Nephron (organoid): ENCODE results near the gene MYO1D.

Source experiments
- H3K27ac Mint-ChIP-seq, 3 experiments: 2 replicates each; pipeline ENCODE4 v1.8.0; 2020; ENCODE audit warnings: mixed read lengths in 3 of 3, mild to moderate bottlenecking in 2 of 3, moderate library complexity in 1 of 3
- H3K27me3 Mint-ChIP-seq: 2 replicates; pipeline ENCODE4 v1.8.0; 2021; ENCODE audit warnings: low read depth, mild to moderate bottlenecking, moderate library complexity, mixed read lengths
- H3K36me3 Mint-ChIP-seq: 2 replicates; pipeline ENCODE4 v1.8.0; 2020; ENCODE audit warnings: low read depth, mixed read lengths
- H3K4me1 Mint-ChIP-seq: 2 replicates; pipeline ENCODE4 v1.8.0; 2020; ENCODE audit warnings: mixed read lengths
- H3K4me3 Mint-ChIP-seq, 3 experiments: 2 replicates each; pipeline ENCODE4 v1.8.0; 2020; ENCODE audit warnings: mild to moderate bottlenecking in 3 of 3, mixed read lengths in 3 of 3, moderate library complexity in 2 of 3
- H3K9me3 Mint-ChIP-seq: 2 replicates; pipeline ENCODE4 v1.8.0; 2020; ENCODE audit warnings: mixed read lengths
- CTCF ChIP-seq, 3 experiments: fragments of 200-600 bp; sonication (generic); IDR thresholded peaks; one replicate each; pipeline ENCODE4 v1.5.0; 2021; ENCODE audit warnings: antibody characterized with exemption in 3 of 3; ENCODE audit not compliant: unreplicated experiment in 3 of 3

Gene MYO1D

GRCh38 chr17:32786169-32786568 is 90.8 kb downstream of the MYO1D start:
- H3K9me3 Mint-ChIP-seq: peaks cover 5% of the 10 kb centered on the region
- H3K27ac Mint-ChIP-seq: no peak overlapping the region
- peaks cover 3% of the 10 kb centered on the region for H3K27me3 Mint-ChIP-seq
- peaks cover 5% of the 10 kb centered on the region for H3K36me3 Mint-ChIP-seq
- H3K4me3 Mint-ChIP-seq: no peak overlapping the region
- no peaks in the 10 kb centered on the region for H3K4me1 Mint-ChIP-seq
- no peak for TF ChIP-seq CTCF (IDR thresholded peaks at IDR 0.05; ENCODE audit: unreplicated experiment in 3 of 3)

DNA sequence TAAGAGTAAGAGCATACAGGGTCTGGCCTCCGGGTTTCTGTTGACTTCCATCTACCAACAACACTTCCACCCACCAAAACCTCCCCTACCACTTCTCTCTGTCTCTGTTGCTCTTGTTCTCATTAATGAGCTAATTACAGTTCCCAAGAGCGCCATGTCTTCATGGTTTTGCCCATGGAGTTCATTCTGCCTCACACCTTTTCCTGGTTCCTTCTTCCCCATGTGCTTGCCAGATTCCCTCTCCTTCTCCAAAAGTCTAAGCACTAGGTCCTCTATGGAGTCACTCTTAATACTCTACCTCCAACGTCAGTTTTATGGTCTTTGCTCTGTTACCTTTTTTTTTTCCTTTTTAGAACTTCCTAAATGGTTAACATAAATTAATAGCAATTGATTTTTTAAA is 92.8 kb downstream of the MYO1D start:
- no peak overlapping the region for H3K27ac Mint-ChIP-seq
- H3K27me3 Mint-ChIP-seq: peaks cover 3% of the 10 kb centered on the region
- peaks cover 4% of the 10 kb centered on the region for H3K9me3 Mint-ChIP-seq
- TF ChIP-seq CTCF (IDR thresholded peaks at IDR 0.05; ENCODE audit: unreplicated experiment in 3 of 3): no peak
- H3K4me1 Mint-ChIP-seq: no peaks in the 10 kb centered on the region
- H3K36me3 Mint-ChIP-seq: peaks cover 2% of the 10 kb centered on the region
- H3K4me3 Mint-ChIP-seq: no peak overlapping the region

GRCh38 chr17:32783602-32784001 is 93.3 kb downstream of the MYO1D start:
- peak; percentile 75 to 92 (median 76) for TF ChIP-seq CTCF (IDR thresholded peaks at IDR 0.05; ENCODE audit: unreplicated experiment in 3 of 3)
- Mint-ChIP-seq H3K36me3 (no peaks in the 10 kb centered on the region), H3K9me3 (no peaks in the 10 kb centered on the region), H3K27ac (no peak overlapping the region), H3K4me3 (no peak overlapping the region), H3K27me3 (peaks cover 3% of the 10 kb centered on the region), H3K4me1 (no peaks in the 10 kb centered on the region)

DNA sequence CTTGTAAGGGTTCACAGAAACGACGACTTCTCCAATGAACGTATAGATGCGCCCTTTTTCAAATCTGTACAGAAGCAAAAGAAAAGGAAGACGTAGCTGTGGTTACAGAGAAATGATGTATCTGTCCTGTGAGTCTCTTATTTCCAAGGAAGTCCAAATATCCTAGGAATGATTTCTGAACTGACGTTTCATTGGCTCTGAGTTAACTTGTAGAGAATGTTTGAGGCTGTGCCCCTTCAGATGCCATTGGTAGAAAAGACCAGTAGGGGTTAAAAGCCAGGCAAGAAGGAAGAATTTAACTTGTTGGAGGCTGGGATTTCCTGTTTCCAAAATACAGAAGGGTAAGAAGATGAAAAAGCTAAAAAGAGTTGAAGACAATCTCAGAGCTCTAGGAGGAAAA is 96.2 kb downstream of the MYO1D start:
- H3K4me1 Mint-ChIP-seq: no peaks in the 10 kb centered on the region
- H3K27me3 Mint-ChIP-seq: peaks cover 3% of the 10 kb centered on the region
- H3K36me3 Mint-ChIP-seq: no peaks in the 10 kb centered on the region
- no peak for TF ChIP-seq CTCF (IDR thresholded peaks at IDR 0.05; ENCODE audit: unreplicated experiment in 3 of 3)
- no peak overlapping the region for H3K27ac Mint-ChIP-seq
- H3K4me3 Mint-ChIP-seq: no peak overlapping the region
- H3K9me3 Mint-ChIP-seq: no peaks in the 10 kb centered on the region

GRCh38 chr17:32777922-32778321 is 99.0 kb downstream of the MYO1D start:
- Mint-ChIP-seq H3K9me3 (no peaks in the 10 kb centered on the region), H3K36me3 (no peaks in the 10 kb centered on the region)

More at GRCh38 chr17:32777922-32778321, 99.0 kb downstream of the MYO1D start:
- peaks cover 6% of the 10 kb centered on the region for H3K4me1 Mint-ChIP-seq
- no peak for TF ChIP-seq CTCF (IDR thresholded peaks at IDR 0.05; ENCODE audit: unreplicated experiment in 3 of 3)
- no peak overlapping the region for H3K27ac Mint-ChIP-seq
- peaks cover 9% of the 10 kb centered on the region for H3K27me3 Mint-ChIP-seq
- no peak overlapping the region for H3K4me3 Mint-ChIP-seq
